GM23338 (cell line): ENCODE data around the gene RABL3.

Experiments used
- CTCF ChIP-seq, 2 experiments: fragments of 200-600 bp in 1 of 2; sonication (generic) in 1 of 2; conservative IDR thresholded peaks; 2 replicates each; pipeline versions ENCODE4 v1.5.1 to v1.6.1; 2016 to 2017; ENCODE audit warnings: antibody characterized with exemption in 2 of 2, low read depth in 2 of 2, mild to moderate bottlenecking in 2 of 2, moderate library complexity in 1 of 2
- ETS1 ChIP-seq: IDR thresholded peaks from 2 replicates; pipeline ENCODE4 v1.6.1; 2016; ENCODE audit warnings: antibody characterized with exemption
- EZH2 ChIP-seq: fragments of 200-600 bp; sonication (generic); IDR thresholded peaks from one replicate; pipeline ENCODE4 v1.8.0; 2017; ENCODE audit warnings: antibody characterized with exemption, mild to moderate bottlenecking, low read depth; ENCODE audit not compliant: unreplicated experiment
- EZH2phosphoT487 ChIP-seq: fragments of 200-600 bp; sonication (generic); IDR thresholded peaks from one replicate; pipeline ENCODE4 v1.8.1; 2018; ENCODE audit warnings: antibody characterized with exemption; ENCODE audit not compliant: unreplicated experiment
- JUNB ChIP-seq: IDR thresholded peaks from one replicate; pipeline ENCODE4 v1.6.1; 2016; ENCODE audit warnings: antibody characterized with exemption; ENCODE audit not compliant: unreplicated experiment
- POLR2AphosphoS5 ChIP-seq: IDR thresholded peaks from 2 replicates; pipeline ENCODE4 v1.6.1; 2016; ENCODE audit warnings: antibody characterized with exemption, low read depth
- REST ChIP-seq: IDR thresholded peaks from one replicate; pipeline ENCODE4 v1.6.1; 2018; ENCODE audit warnings: antibody characterized with exemption; ENCODE audit not compliant: unreplicated experiment

GRCh38 chr3:120767106-120767505 lies 24.8 kb upstream of the RABL3 start:
- no peak for TF ChIP-seq POLR2AphosphoS5
- TF ChIP-seq CTCF (conservative IDR thresholded peaks at IDR 0.05; ENCODE audit: low read depth in 2 of 2) = no peak
- TF ChIP-seq ETS1 = no peak
- no peak for TF ChIP-seq EZH2
- TF ChIP-seq EZH2phosphoT487 = no peak
- TF ChIP-seq JUNB = no peak
- no peak for TF ChIP-seq REST
